Vagina (tissue), 2 donors: ENCODE measurements around the gene LIMCH1.

Source experiments
- CTCF ChIP-seq, 3 experiments: fragments of 450-650 bp in 2 of 3; fragments of 200-600 bp in 1 of 3; sonication (generic) in 1 of 3; IDR thresholded peaks; one replicate each; pipeline ENCODE4 v1.5.1; 2017 to 2019; ENCODE audit warnings: antibody characterized with exemption in 3 of 3, mild to moderate bottlenecking in 2 of 3, moderate library complexity in 2 of 3
- POLR2A ChIP-seq, 2 donors: fragments of 450-650 bp; IDR thresholded peaks; one replicate each; pipeline ENCODE4 v1.6.1; 2017; ENCODE audit warnings: antibody characterized with exemption in 2 of 2, mild to moderate bottlenecking in 2 of 2, moderate library complexity in 2 of 2

- TF ChIP-seq POLR2A (IDR thresholded peaks at IDR 0.05) (no peak), CTCF (IDR thresholded peaks at IDR 0.05) (no peak)
Measured at GRCh38 chr4:41525129-41525528, 12.8 kb upstream of the LIMCH1 start.
